Bronchial epithelial cell (primary cell): ENCODE data around the gene CD44. TPM values are rescaled to one million over a fixed set of nuclear protein-coding genes. Genes with fewer than 3 reads are reported as not detected.

Source experiments
- DNase-seq: peaks from one replicate; pipeline ENCODE4 v3.0.0-alpha.2; 2010; ENCODE audit warnings: low read depth
- FAIRE-seq: peaks from 2 replicates; lab custom pipeline; 2011; peaks lifted over from hg19 to GRCh38; lab: Jason Lieb, UNC
- H3K27me3 ChIP-seq: 2 replicates; pipeline ENCODE4 v1.5.1; 2011; ENCODE audit warnings: low read length; ENCODE audit not compliant: control insufficient read depth, insufficient read depth
- H3K36me3 ChIP-seq: 2 replicates; pipeline ENCODE4 v1.5.1; 2011; ENCODE audit warnings: low read length; ENCODE audit not compliant: control insufficient read depth, insufficient read depth
- H3K4me3 ChIP-seq: 2 replicates; pipeline ENCODE4 v1.5.1; 2011; ENCODE audit warnings: mild to moderate bottlenecking, low read depth, low read length, control low read depth
- total RNA-seq: library from RNA; depleted of rRNA; stranded (reverse); fragments of >200 nt; gene quantifications from 2 replicates; pipeline ENCODE4 v1.2.1, GENCODE V29; 2014
- TF ChIP-seq, protein P1 (sequence below): IDR thresholded peaks from 2 replicates; pipeline ENCODE4 v1.5.1; 2011; ENCODE audit warnings: mild to moderate bottlenecking, moderate library complexity, low read length, control low read depth, inconsistent platforms; ENCODE audit not compliant: insufficient read depth, severe bottlenecking

Gene CD44
- total RNA-seq, 1 donor from 2014 or later, result 254 TPM

DNA sequence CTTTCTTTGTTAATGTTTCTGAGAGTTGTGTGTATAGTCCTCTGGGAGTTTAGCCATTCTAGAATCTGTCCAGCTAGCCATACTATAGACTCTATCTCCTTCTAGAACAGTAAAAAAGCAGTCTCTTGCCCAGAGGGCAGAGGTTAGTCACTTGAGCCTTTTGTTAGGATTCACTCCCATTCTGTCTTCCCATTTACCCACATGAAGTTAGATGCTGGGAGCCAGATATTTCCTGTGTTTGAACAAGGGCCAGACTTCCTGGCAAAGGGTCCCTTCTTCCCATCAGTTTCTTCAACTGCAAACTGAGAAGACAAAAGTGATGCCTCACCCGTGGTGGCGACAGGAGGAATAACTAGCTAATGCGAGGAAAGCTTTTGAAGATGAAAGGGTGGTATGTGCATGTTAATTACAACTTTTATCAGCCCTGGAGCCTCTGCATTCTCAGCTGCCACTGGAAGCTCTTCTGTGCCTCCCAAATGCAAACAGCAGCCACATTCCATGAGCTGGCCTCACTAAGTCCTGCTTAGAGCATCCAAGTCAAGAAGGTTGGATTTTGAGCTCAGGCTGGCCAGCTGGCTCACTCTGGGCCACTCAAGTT lies 12.8 kb downstream of the CD44 start:
- Histone ChIP-seq H3K36me3 (peaks cover 11% of the 10 kb centered on the region), H3K4me3 (no peak overlapping the region), H3K27me3 (no peaks in the 10 kb centered on the region)
- DNase-seq (no peak), FAIRE-seq (no peak)
- TF ChIP-seq, protein P1, sequence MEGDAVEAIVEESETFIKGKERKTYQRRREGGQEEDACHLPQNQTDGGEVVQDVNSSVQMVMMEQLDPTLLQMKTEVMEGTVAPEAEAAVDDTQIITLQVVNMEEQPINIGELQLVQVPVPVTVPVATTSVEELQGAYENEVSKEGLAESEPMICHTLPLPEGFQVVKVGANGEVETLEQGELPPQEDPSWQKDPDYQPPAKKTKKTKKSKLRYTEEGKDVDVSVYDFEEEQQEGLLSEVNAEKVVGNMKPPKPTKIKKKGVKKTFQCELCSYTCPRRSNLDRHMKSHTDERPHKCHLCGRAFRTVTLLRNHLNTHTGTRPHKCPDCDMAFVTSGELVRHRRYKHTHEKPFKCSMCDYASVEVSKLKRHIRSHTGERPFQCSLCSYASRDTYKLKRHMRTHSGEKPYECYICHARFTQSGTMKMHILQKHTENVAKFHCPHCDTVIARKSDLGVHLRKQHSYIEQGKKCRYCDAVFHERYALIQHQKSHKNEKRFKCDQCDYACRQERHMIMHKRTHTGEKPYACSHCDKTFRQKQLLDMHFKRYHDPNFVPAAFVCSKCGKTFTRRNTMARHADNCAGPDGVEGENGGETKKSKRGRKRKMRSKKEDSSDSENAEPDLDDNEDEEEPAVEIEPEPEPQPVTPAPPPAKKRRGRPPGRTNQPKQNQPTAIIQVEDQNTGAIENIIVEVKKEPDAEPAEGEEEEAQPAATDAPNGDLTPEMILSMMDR, result no peak

DNA sequence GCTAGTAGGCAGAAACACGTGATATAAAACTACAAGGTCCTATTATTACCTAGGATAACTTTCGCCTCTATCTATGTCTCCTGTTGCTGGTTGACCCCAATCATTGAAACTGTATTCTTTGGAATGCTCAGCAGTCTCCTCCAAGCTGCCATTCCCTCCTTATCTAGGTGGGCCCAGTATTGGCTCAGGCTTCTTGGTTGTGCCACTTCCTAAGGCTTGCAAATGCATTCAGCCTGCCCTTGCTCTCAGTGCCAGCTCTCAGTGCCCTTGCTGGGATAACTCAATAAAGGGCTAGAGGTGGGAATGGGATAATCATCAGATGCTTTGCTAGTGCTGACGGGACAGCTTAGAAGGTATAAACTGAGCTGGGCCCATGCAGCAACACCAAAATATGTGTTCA lies 13.6 kb downstream of the CD44 start:
- TF ChIP-seq, protein P1, result no peak
- Histone ChIP-seq H3K36me3 (peaks cover 7% of the 10 kb centered on the region), H3K27me3 (no peaks in the 10 kb centered on the region), H3K4me3 (no peak overlapping the region)
- FAIRE-seq, result no peak
- no peak for DNase-seq

DNA sequence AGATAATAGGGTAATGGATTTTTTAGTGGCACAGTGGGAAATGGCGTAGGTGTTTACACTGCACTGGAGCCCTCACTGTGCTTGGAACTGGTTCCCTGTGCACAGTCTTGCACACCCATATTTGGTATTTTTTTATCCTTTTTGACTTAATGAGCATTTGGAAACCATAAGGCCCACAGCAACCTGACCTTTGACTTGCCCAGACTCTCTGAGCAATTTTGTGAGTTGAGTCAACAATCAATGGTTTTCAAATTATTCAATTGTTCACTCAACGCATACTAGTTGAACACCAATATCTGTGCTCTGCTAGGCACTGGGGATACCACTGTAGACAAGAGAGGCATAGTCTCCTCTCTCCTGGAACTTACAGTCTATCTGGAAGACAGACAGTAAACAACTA lies 14.3 kb downstream of the CD44 start:
- H3K36me3 ChIP-seq, result peaks cover 4% of the 10 kb centered on the region
- H3K27me3 ChIP-seq, result no peaks in the 10 kb centered on the region
- TF ChIP-seq, protein P1, result no peak
- FAIRE-seq (no peak), DNase-seq (no peak)
- H3K4me3 ChIP-seq, result no peak overlapping the region

DNA sequence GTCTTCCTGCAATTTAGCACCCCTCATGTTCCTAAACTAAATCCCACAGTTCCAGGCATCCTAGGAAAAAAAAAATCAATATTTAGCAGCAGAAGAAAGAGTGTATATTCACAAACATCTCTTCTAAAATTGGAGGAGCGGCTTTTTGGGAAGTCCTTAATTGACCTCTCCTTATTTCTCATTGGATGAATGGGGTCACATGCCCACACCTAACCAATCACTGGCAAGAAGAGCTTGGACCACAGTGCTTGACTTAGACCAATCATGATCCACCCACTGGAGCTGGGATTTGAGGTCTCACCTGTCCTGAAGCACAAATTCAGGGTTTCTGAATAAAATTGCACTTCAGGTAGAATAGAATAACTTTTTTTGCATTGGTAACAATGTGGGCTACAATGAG lies 16.0 kb downstream of the CD44 start:
- Histone ChIP-seq H3K27me3 (no peaks in the 10 kb centered on the region), H3K4me3 (no peak overlapping the region), H3K36me3 (peaks cover 2% of the 10 kb centered on the region)
- TF ChIP-seq, protein P1, result no peak
- no peak for FAIRE-seq
- DNase-seq, result no peak

DNA sequence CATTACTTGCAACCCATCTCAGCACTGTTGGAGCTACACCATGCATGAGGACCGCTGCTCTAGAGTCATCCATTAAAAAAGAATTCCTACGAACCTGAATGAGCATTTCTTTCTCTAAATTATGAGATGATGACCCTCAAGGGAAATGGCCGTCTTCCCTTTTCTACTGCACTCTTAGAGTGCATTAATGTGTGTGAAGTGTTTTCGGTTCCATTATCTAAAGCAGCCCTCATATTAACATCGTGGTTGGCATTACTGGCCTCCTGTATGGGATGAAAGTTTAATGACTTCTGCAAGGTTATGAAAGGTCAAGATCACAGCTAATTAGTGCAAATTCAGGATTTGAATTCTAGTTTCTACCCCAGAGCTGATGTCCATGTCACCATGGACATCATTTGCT lies 16.7 kb downstream of the CD44 start:
- no peaks in the 10 kb centered on the region for H3K27me3 ChIP-seq
- peaks cover 2% of the 10 kb centered on the region for H3K36me3 ChIP-seq
- TF ChIP-seq, protein P1, result no peak
- DNase-seq (no peak), FAIRE-seq (no peak)
- no peak overlapping the region for H3K4me3 ChIP-seq
